M059J (cell line): ENCODE results near the gene INAFM2. TPM values are rescaled to one million over a fixed set of nuclear protein-coding genes. Genes with fewer than 3 reads are reported as not detected.

Experiments
- DNase-seq: peaks from one replicate; pipeline ENCODE4 v3.0.0-alpha.2; 2012; ENCODE audit warnings: low read depth
- total RNA-seq: library from RNA; depleted of rRNA; stranded (reverse); fragments of >200 nt; shearing (Covaris generic); gene quantifications from 2 replicates; pipeline ENCODE4 v1.2.3, GENCODE V29; 2014

INAFM2 gene
- total RNA-seq, 1 experiment from 2014 or later, result 29.3 TPM

DNA sequence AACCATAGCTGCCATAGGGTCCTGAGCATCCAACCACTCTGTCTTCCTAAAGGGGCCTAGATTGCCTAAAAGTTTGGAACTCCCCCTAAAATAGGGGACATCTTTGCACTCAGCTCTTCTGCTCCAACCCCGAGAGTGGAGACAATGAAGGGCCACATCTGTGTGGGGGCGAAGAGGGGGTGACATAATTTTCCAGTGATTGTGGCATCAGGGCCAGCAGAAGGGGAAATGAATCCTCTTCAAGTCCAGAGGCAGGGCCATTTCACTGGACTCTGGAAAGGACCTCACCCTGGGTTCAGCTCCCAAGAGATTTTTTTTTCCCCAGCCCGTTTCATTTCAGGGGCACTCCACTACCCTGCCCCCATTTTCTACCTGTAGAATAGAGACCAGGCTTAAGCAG is 36.0 kb upstream of the INAFM2 start:
- DNase-seq, result no peak

DNA sequence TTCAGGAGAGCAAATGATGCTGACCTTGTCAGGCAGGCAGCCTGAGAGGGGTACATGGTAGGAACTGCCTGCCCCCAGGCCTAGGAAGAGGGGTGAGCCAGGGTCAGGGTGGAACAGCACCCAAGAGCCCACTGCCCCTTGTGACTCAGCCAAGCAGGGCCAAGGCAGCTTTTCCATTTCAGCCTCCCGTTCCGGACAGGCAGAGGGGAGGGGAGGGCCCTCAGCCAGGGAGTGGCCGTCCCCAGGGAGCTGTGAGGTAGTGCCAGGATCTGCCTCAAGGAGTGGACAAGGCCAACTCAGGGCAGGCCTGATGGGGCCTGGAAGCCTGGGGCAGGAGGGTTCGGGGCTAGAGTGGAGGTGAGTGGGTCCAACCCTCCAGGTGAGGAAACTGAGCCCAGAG is 35.5 kb upstream of the INAFM2 start:
- no peak for DNase-seq

DNA sequence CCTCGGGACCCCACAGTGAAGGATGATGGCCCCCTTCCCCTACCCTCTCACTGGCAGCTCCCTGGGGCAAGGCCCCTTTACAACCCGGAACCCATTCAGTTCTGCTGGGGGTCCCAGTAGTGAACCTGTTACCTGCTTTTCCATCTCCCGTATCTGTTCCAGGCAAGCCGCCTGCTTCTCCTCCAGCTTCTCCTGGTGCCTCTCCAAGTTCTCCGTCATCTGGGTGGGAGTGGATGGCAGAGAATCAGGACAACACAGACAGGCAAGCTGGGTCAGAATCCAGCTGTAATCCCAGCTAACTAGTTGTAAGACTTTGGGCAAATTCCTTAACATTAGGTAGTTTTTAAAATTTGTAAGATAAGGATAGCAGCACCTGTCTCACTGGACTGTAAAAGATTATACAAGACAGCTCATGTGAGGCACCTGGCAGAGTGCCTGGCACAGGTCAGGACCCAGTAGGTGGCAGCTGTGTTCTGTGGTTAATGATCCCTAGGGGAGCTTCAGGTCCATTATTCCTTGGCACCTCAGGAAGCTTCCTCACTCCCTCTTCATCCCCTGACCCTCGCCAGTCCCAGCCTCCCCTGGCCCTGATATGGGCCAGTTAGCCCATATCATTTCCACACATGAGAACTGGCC is 34.2 kb upstream of the INAFM2 start:
- DNase-seq, result peak; percentile 58

DNA sequence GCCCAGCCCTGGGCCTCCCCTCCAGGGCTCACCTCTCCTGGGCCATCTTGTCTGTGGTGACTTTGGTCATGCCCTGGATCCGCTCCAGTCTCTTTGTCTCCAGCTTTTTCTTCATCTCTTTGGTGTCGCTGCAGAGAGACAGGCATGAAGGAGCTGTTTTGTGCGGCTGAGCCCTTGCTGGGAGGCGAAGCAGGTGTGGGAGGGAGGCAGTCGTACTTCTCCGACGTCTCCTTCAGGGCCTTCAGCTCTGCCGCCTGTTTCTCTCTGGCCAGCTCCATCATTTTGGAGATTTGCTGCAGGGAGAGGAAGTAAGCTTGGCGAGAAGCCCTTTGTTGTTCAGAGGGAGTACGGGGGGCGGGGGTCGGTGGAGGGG is 33.0 kb upstream of the INAFM2 start:
- DNase-seq, result no peak

DNA sequence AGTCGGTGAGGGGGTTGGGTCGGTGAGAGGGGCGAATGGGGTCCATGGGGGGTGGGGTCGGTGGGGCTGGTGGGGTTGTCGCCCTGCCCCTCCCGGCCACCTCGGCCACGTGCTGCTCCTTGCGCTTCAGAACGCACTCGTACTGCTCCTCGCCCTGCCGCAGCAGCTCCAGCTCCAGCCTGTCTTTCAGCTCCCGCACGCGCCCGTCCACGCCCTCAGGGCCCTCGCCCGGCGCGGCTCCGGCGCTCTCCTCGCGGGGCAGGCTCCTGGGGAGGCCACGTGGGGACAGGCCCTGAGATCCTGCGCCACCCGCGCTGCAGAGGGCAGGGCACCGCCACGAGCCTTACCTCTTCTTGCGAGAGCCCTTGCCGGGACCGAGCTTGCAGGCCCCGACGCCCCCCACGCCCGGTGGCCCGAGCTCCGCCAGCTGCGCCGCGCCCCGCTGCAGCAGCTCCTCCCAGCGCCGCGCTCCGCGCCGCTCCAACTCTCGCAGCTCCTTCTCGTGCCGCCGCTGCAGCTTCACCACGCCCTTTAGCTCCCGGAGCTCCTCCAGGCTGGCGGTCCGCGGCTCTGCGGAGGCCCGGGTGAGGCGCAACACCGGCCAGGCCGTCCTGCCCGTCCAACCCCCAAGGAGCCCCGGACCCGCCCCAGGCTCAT is 32.4 kb upstream of the INAFM2 start:
- DNase-seq, result peak; percentile 51

DNA sequence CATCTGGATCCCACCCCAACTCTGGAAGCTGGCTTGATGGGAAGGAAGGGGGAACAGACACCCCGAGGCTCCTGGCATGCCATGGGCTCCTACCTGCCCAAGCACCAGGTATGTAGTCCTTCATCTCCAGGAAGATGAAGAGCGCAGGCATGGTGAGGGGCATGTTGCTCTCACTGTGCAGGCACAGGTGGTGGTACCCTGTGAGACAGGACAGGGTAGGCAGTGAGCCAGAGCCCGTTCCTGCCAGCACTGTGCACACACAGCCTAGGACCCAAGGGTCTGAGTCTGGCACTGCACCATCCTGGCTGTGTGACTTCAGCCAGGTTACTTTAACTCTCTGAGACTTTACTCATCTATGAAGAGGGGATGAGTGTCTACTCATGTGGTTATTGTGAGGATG is 31.2 kb upstream of the INAFM2 start:
- DNase-seq, result no peak

DNA sequence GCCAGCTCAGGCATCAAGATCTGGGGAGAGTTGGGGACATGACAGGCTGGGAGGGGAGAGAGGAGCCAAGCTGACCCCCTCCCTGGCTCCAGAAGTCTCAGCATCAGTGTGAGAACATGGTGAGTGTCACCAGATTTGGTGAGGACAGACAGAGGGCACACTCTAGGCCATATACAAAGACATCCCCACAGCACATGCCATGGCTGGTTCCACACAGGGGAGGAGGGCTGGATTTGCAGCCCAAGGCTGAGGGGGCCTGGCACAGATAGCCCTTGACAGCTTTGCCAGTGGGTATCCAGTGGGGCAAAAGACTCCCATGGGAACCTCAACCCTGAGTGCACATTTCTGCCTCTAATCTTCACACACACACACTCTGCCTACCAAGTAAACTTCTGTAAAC is 30.5 kb upstream of the INAFM2 start:
- no peak for DNase-seq

DNA sequence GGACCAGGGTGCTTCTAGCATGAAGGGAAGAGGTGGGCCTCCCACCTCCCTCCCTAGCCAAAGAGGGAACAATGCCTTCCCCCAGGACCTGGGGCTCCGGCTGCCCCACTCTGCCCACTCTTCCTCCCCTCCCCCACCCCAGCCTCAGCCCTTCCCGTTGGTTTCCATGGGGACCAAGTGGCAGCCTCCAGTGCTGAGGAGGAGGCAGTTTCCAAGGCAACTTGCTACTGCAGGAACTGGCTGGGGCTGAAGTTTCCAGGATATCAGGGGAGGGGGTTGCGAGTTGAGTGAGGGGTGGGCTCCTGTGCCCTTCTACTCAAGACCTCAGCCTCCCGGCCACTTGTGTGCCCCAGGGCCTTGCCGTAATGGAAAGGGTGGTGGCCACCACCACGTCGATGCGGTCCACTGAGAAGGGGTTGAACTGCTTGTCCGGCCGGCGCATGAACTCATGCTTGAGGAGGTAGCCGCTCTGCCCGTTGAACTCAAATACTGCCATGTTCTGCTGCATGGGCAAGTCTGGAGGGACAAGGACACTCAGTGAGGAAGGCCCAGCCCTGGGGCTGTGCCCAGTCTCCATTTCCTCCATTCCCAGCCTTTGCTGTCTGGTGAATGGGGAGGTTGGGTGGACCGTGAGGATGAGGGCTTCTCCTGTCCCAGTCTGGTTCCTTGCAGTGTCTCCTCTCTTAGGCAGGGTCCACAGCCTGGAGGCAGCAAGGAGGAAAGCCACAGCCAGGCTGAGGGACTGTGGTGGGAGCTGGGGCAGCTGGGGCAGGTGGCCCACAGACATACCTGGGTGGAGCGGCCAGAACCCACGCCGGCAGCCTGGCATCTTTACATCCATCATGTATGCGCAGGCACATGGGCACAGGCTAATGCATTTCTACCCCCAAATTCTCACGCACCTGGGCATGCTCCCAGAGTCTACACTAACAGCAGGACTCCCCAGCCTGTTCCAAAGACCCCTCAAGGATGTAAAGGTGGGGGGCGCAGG is 29.3 kb upstream of the INAFM2 start:
- no peak for DNase-seq

DNA sequence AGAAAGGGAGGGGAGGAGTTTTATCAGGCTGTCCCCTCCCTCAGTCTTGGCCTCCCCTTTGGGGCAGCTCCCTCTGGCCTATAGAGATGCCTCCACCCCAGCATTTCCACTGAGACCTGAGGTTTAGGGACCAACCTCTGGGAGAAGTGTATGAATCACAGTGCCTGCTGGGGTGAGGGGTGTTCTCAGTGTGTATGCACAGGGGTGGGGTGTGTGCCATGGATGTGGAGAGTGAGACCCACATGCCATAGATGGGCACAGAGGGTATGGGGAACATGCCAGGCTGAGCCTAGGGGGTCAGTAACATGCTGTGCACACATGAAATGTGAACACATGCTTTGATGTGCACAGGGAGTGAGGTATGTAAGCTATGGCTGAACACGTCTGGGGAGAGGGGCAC is 28.2 kb upstream of the INAFM2 start:
- DNase-seq, result no peak

DNA sequence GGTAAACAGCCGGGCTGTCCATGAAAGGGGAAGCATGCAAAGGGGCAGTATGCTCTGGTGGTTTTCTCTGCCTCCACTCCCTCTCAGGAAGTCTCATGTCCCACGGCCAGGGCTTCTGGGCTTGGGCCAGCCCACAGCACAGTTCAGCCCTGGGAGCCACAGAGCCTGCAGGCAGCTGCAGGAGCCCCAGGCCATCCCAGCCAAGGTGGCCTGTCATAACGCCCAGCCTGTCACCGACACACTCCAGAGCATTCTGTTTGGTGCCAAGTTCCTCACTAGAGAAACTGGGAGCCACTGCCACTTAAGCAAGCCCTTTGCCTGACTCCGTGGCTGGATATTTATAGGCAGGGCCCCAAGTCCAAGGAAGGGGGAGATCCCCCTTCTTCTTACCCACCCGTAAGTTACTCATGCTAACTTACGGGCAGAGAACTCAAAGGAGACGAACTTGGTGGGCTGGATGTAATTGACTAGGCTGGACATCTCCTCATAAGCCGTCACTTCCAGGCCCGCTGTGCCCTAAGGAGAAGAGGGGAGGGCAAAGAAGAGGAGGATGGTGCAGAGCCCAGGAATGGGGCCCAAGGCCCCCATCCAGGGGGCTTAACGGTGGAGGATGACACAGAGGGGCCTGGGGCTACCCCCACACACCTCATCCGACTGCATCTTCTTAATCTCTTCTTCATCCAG is 27.5 kb upstream of the INAFM2 start:
- no peak for DNase-seq

DNA sequence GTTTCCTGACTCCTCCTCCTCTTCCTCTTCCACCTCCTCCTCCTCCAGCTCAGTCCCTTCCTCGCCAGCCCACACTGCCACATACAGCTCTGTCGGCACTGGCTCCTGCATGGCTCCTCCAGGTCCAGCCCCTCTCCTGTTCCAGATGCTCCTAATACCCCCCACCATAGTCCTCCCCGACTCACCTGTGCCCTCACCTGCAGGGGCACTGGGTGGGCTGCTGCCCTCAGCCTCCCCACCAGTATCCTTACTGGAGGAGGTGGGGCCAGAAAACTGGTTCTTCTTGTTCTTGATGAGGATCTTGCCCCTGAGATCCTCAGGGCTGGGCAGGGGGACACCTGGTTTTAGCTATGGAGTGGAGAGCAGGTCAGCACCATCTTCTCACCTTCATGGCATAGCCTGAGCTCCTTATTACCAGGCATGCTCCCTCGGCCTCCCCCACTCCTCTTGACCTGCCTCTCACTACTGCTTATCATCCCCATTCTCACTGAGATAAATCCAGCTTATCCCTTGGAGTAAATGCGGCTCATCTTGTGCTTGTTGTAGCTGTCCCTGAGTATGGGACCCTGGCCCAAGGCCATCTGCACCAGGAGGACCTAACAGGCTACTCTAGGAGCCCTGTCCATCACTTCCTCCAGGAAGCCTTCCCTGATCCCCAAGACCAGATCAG is 26.8 kb upstream of the INAFM2 start:
- no peak for DNase-seq

DNA sequence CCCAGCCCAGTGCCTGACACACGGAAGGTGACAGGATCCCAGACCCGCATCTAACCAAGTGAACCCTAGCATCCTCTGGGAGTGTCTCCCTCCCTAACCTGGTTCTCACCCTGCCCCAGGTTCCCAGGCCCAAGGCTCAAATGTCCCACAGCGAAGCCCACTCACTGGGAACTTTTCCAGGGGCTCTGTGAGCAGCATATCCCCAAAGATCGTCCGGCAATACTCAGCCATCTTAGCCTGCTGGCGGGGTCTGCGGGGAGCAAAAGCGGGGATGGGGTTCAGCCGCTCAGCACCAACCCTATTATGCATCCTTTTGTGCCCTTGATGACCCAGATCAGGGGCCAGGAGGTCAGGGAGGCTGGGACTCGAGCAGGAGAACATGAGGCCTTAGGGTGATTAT is 26.1 kb upstream of the INAFM2 start:
- DNase-seq, result no peak

DNA sequence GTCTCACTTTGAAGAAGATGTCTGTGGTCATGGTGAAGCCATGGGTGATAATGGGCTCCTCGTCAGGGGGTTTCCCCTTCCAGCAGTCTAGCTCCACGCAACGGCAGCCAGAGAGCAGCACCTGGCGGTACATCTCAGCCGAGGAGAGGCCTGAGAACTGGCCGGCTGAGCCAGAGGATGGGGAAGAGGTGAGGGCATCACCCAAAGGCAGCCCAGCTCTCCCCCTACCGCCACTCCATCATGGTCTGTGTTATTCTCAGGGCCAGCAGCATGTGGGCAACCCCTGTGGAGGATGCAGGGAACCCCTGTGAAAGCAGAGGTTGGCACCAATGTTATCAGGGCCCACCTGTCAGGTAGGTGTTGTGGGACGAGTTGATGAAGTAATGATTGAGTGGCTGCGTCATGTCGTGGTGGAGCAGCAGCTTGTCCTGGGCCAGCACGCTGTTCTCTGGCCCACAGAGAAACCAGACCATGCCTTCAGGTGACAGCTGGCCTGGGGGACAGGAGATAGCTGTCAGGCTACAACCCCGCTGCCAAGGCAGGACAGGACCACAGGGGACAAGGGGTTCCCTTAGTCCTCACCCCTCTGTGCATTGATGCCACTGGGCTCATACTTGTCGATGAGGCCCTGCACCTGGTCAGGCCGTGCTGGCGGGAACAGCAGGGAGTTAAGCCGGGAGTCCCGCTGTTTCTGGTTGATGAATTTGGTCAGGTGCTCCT is 25.1 kb upstream of the INAFM2 start:
- DNase-seq, result no peak

DNA sequence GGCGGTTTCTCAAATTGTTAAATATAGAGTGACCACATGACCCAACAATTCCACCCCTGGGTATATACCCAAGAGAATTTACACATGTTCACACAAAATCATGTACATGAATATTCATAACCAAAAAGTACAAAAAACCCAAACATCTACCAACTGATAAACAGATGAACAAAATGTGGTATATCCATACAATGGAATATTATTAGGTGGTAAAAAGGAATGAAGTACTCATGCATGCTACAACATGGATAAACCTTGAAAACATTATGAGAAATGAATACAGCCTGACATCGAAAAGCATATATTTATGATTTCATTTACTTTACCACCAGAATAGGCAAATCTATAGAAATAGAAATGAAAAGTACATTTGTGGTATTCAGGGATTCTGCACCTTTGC is 23.1 kb upstream of the INAFM2 start:
- no peak for DNase-seq

DNA sequence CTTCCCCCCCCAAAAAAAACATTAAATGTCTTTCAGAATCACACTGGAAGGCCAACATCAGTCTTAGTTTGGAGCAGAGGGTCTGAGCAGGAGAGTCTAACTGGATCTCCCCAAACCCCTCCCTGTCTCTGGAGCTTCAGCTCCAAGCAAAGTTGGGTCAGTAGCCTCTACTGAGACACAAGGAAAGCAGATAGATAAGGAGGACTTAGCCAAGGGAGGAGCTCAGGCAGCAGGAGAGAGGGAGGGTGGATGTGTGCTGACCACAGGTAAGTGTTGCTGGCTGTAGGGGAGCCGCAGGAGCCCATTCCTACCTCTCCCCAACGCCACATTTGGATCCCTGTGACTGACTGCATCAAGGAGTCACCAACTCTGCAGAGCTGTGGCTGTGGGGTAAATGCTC is 22.7 kb upstream of the INAFM2 start:
- no peak for DNase-seq

DNA sequence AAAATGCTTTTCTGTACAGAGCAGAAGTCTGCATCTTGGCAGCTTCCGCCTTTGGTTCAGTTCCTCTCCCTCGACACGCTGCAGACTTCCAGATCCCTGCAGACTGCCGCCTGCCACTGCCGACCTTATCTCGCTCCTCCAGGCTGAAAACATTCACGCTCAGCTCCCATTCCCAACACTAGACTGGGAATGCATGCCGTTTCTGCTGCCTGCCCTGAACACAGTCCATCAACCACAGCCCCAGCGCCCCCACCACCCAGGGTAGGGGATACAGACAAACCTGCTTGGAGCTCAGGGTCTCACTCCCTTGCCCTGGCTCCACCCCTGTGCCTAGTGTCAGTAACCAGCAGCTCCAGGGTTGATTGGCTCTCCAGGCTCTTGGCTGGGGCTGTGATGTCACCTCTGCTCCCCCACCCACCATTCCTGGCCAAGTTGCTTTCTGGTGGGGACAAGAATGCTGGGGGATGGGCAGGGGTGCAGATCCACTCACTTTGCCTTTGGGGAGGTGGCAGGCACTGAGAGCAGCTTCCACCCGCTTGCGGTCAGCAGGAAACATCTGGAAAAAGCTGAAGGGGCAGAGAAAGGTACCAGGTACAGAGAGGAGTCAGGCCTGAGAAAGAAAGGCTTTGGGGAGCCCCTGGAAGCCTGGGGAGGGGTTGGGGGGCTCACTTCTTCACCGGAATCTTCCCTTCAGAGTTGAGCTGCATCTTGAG is 21.9 kb upstream of the INAFM2 start:
- no peak for DNase-seq

DNA sequence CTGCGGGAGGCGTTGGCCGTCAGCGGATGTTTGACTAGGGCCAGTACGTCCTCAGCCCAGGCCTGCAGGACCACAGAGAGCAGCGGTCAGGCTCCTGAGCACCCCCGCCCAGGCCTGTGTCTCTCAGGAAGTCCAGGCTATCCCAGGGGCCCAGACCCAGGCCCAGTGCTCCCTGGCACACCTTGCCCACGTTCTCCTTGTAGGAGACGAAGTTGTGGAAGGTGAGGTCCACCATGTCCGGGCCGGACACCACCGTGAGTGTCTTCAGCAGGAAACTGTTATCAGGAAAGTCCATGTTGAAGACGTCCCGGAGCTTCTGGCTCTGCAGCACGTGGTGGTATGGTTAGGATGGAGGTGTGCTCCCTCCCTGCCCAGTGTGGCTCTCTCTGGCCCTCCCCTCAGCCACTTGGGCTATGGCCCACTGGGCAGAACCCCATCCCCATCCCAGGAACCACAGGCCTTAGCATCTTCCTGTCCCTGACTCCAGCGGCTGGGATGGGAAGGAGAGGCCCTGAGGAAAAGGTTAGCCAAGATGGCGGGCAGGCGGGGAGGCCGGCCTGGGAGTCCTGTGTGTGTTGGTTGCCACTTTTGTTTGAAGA is 21.1 kb upstream of the INAFM2 start:
- no peak for DNase-seq

DNA sequence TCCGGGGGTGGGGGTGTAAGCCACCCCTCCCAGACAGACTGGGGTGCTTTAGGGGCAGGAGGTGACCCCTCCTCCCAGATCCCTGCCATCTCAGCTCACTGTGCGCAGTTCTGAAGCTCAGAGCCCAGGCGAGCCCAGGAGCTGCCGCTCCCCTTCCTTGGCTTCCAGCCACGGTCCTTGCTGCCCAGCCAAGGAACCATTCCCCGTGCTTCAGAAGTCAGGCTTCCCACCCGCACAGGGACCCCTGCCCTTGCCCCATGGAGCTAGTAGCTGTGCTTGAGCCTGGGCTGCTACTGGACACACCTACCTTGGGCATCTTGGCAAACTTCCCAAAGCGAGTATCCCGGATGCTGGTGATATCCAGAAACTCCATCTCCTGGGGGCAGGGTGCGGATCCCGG is 20.5 kb upstream of the INAFM2 start:
- no peak for DNase-seq

DNA sequence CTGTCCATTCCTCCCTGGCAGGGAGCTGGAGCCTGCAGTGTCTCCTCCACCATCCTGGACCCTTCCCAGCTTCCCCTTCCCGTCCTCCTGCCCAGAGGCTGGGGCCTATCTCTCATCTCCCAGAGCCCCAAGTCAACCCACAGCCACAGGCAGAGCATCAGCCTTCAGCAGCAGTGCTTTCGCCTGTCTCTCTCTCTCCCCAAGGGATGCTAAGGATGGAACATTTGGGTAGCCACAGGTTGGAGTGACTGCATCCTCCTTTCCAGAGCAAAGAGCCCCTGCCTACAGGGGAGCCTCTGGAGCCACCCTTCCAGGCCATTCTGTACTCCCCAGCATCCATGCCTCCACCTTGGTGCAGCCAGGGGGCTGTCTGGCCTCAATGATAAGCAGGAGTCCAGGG is 19.9 kb upstream of the INAFM2 start:
- no peak for DNase-seq

DNA sequence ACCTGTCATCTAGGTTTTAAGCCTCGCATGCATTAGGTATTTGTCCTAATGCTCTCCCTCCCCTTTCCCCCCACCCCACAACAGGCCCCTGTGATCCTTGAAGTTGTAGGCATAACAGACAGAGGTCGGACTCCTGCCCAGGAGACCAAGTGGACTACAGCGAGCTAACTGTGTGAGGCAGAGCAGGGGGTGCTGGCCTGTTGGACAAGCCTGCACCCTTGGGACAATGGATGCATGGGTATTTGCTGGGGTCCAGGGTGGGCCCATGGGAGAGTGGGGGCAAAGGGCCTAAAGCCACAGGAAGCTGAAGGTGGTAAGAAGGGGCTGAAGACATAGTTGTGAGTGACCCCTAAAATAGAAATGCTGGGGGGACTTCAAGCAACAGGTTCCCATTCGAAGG is 18.2 kb upstream of the INAFM2 start:
- DNase-seq, result no peak
